SKM-1 treated with dmso at 0.1 percent for 144 hours (cell line): ENCODE data around the gene USP16.
A peak's percentile ranks its signal among the peaks of the same experiment; 100 is the strongest.
"Not testable (repeated sequence)": the region's sequence is repeated elsewhere in the genome, so short reads cannot be mapped to it uniquely, and the experiment has no call there.

ENCODE experiments used
- DNase-seq: peaks from one replicate; lab custom pipeline; 2025; ENCODE audit not compliant: unreplicated experiment; lab: John Stamatoyannopoulos, UW

Gene USP16

GRCh38 chr21:29024474-29025327 lies at the start of gene USP16:
USP16 (plus strand) TSS chr21:29024668; CDS start chr21:29027914, 3,246 bp downstream.
- peak; percentile 93 for DNase-seq

- DNase-seq = no peak
Measured at GRCh38 chr21:28975397-28975796, 49.1 kb upstream of the USP16 start.

- DNase-seq = no peak
Measured at GRCh38 chr21:28979092-28979491, 45.4 kb upstream of the USP16 start.

GRCh38 chr21:28982637-28983036 lies 41.8 kb upstream of the USP16 start:
- no peak for DNase-seq

- DNase-seq = no peak
Measured at GRCh38 chr21:28986677-28987076, 37.8 kb upstream of the USP16 start.

- not testable (repeated sequence) for DNase-seq
Measured at GRCh38 chr21:28988146-28988545, 36.3 kb upstream of the USP16 start.

- no peak for DNase-seq
Measured at GRCh38 chr21:28991861-28992525, 32.5 kb upstream of the USP16 start.

- peak; percentile 97 for DNase-seq
Measured at GRCh38 chr21:28992526-28993292, 31.8 kb upstream of the USP16 start, which contains the start of gene LTN1. LTN1 (minus strand) TSS chr21:28992877; CDS start chr21:28992805, 72 bp downstream.

GRCh38 chr21:28993293-28993629 lies 31.2 kb upstream of the USP16 start:
- DNase-seq = no peak

GRCh38 chr21:29002442-29003144 lies 21.9 kb upstream of the USP16 start:
- peak; percentile 94 for DNase-seq

GRCh38 chr21:29005696-29006095 lies 18.8 kb upstream of the USP16 start:
- DNase-seq = no peak

GRCh38 chr21:29007135-29007534 lies 17.3 kb upstream of the USP16 start:
- no peak for DNase-seq

GRCh38 chr21:29007810-29008209 lies 16.7 kb upstream of the USP16 start:
- DNase-seq = no peak

GRCh38 chr21:29008367-29008766 lies 16.1 kb upstream of the USP16 start:
- DNase-seq = no peak

- not testable (repeated sequence) for DNase-seq
Measured at GRCh38 chr21:29011236-29011635, 13.2 kb upstream of the USP16 start.

- DNase-seq = peak; percentile 26
Measured at GRCh38 chr21:29017639-29018237, 6.7 kb upstream of the USP16 start.

- DNase-seq = no peak
Measured at GRCh38 chr21:29018540-29018939, 5.9 kb upstream of the USP16 start.

- no peak for DNase-seq
Measured at GRCh38 chr21:29022166-29022565, 2.3 kb upstream of the USP16 start.

- DNase-seq = no peak
Measured at GRCh38 chr21:29025328-29025713, 853 bp downstream of the USP16 start.

GRCh38 chr21:29029524-29029923 lies 5.1 kb downstream of the USP16 start:
- DNase-seq = no peak

GRCh38 chr21:29030909-29031308 lies 6.4 kb downstream of the USP16 start:
- no peak for DNase-seq
